Testis (tissue), 3 donors: ENCODE results near the gene GTF3C6. TPM values are rescaled to one million over a fixed set of nuclear protein-coding genes. Genes with fewer than 3 reads are reported as not detected.

Experiments
- DNase-seq: peaks from one replicate; pipeline ENCODE4 v3.0.0-alpha.2; 2019
- H3K27ac ChIP-seq, 2 donors: fragments of 200-600 bp; sonication (generic); one replicate each; pipeline ENCODE4 v1.5.1; 2019
- H3K27me3 ChIP-seq: fragments of 200-600 bp; sonication (generic); one replicate; pipeline ENCODE4 v1.5.1; 2019
- H3K36me3 ChIP-seq: fragments of 200-600 bp; sonication (generic); one replicate; pipeline ENCODE4 v1.5.1; 2017; ENCODE audit warnings: low read depth; ENCODE audit errors: missing control alignments
- H3K4me1 ChIP-seq: fragments of 200-600 bp; sonication (generic); one replicate; pipeline ENCODE4 v1.5.1; 2019
- H3K4me3 ChIP-seq, 2 donors: fragments of 200-600 bp; sonication (generic); one replicate each; pipeline ENCODE4 v1.5.1; 2017 to 2019
- H3K9me3 ChIP-seq: fragments of 200-600 bp; sonication (generic); one replicate; pipeline ENCODE4 v1.5.1; 2017
- CTCF ChIP-seq, 3 experiments: fragments of 450-650 bp in 2 of 3; fragments of 200-600 bp in 1 of 3; sonication (generic) in 1 of 3; IDR thresholded peaks; one replicate each; pipeline ENCODE4 v1.5.1; 2016 to 2019; ENCODE audit warnings: antibody characterized with exemption in 3 of 3, mild to moderate bottlenecking in 2 of 3, moderate library complexity in 1 of 3
- POLR2A ChIP-seq: fragments of 450-650 bp; IDR thresholded peaks from one replicate; pipeline ENCODE4 v1.6.1; 2017; ENCODE audit warnings: antibody characterized with exemption, mild to moderate bottlenecking, moderate library complexity
- WGBS, 2 donors: methylation state at CpG; one replicate each; pipeline ENCODE4 v1.1.5; 2018; 5-methylcytosine and 5-hydroxymethylcytosine counted together
- intact Hi-C: fragments of 100-400 bp; cut with DNase I; formaldehyde crosslinking; loops from one replicate; pipeline ENCODE4 v1.15.1; 2023; ENCODE audit warnings: low total_unique reads
- polyA plus RNA-seq: library from polyadenylated mRNA; stranded (reverse); fragments of 350-450 nt; fragmentation: Illumina TruSeq; extraction: RNeasy Lipid Tissue Mini Kit (QIAGEN cat#74804); gene quantifications from one replicate; pipeline ENCODE4 v1.2.3, GENCODE V29; 2014; ENCODE audit warnings: low read depth, low replicate concordance; ENCODE audit not compliant: insufficient read depth
- total RNA-seq, 2 donors: library from RNA; depleted of rRNA; stranded (reverse); fragments of >200 nt; gene quantifications; one replicate each; pipeline ENCODE4 v1.2.3, GENCODE V29; 2016

GTF3C6 gene
- total and polyA plus RNA-seq, 3 donors from 2014 or later, result 76.4 to 103 (median 84.0) TPM

- intact Hi-C loops, result no loop called here
- Histone ChIP-seq H3K36me3 (no peaks in the 10 kb centered on the region), H3K4me3 (no peak overlapping the region), H3K27ac (no peak overlapping the region), H3K9me3 (no peaks in the 10 kb centered on the region), H3K27me3 (no peaks in the 10 kb centered on the region), H3K4me1 (no peaks in the 10 kb centered on the region)
- TF ChIP-seq POLR2A, result no peak
- no peak for TF ChIP-seq CTCF (IDR thresholded peaks at IDR 0.05)
- 36 to 58% methylated on average over 2 of the region's 2 CpGs for WGBS, 2 donors
- DNase-seq, result no peak
These were observed 13.0 kb downstream of the GTF3C6 start for GRCh38 chr6:110971468-110971867.

- TF ChIP-seq POLR2A (no peak), CTCF (IDR thresholded peaks at IDR 0.05) (no peak)
- H3K4me1 ChIP-seq, result peaks cover 3% of the 10 kb centered on the region
- no peaks in the 10 kb centered on the region for H3K9me3 ChIP-seq
- intact Hi-C loops, result no loop called here
- H3K27me3 ChIP-seq, result no peaks in the 10 kb centered on the region
- no peak overlapping the region for H3K27ac ChIP-seq
- no peaks in the 10 kb centered on the region for H3K36me3 ChIP-seq
- whole genome bisulfite sequencing, 2 donors, result 87 to 89% methylated on average over 1 of the region's 1 CpG
- DNase-seq, result no peak
- H3K4me3 ChIP-seq, result no peak overlapping the region
These were observed 18.1 kb downstream of the GTF3C6 start for GRCh38 chr6:110976575-110976974.

- peaks cover 13% of the 10 kb centered on the region for H3K4me1 ChIP-seq
- intact Hi-C loops, result no loop called here
These were observed 21.1 kb downstream of the GTF3C6 start for GRCh38 chr6:110979565-110980101.

GRCh38 chr6:110980227-110980626 lies 21.7 kb downstream of the GTF3C6 start:
- 86 to 94% methylated on average over 5 of the region's 5 CpGs for WGBS, 2 donors
- TF ChIP-seq POLR2A, result no peak
- TF ChIP-seq CTCF (IDR thresholded peaks at IDR 0.05), result no peak
- Histone ChIP-seq H3K27ac (no peak overlapping the region), H3K4me1 (peaks cover 13% of the 10 kb centered on the region), H3K36me3 (no peaks in the 10 kb centered on the region), H3K27me3 (no peaks in the 10 kb centered on the region), H3K4me3 (no peak overlapping the region), H3K9me3 (no peaks in the 10 kb centered on the region)
- intact Hi-C loops, result no loop called here
- DNase-seq, result no peak

More at GRCh38 chr6:110979565-110980101, 21.1 kb downstream of the GTF3C6 start:
- no peak overlapping the region for H3K27ac ChIP-seq
- no peaks in the 10 kb centered on the region for H3K9me3 ChIP-seq
- no peaks in the 10 kb centered on the region for H3K36me3 ChIP-seq
- no peaks in the 10 kb centered on the region for H3K27me3 ChIP-seq
- no peak overlapping the region for H3K4me3 ChIP-seq
- WGBS, 2 donors, result 89 to 94% methylated on average over 9 of the region's 9 CpGs
- no peak for DNase-seq
- TF ChIP-seq CTCF (IDR thresholded peaks at IDR 0.05) (no peak), POLR2A (no peak)

- H3K4me1 ChIP-seq, result peaks cover 13% of the 10 kb centered on the region
- H3K9me3 ChIP-seq, result no peaks in the 10 kb centered on the region
- no peak overlapping the region for H3K4me3 ChIP-seq
- H3K27ac ChIP-seq, result no peak overlapping the region
- intact Hi-C loops, result no loop called here
- TF ChIP-seq POLR2A (no peak), CTCF (IDR thresholded peaks at IDR 0.05) (no peak)
- WGBS, 2 donors, result 66 to 82% methylated on average over 9 of the region's 9 CpGs
- H3K36me3 ChIP-seq, result no peaks in the 10 kb centered on the region
- H3K27me3 ChIP-seq, result no peaks in the 10 kb centered on the region
- DNase-seq, result no peak
These were observed 22.1 kb downstream of the GTF3C6 start for GRCh38 chr6:110980648-110981047.
